HG03175 (cell line): ENCODE results near the gene NT5DC1.
A peak's percentile ranks its signal among the peaks of the same experiment; 100 is the strongest.

Experiments used
- ATAC-seq: cut with Tn5 transposase; IDR thresholded peaks from one replicate; pipeline ENCODE4 v1.9.1; 2021; ENCODE audit warnings: mild to moderate bottlenecking, moderate library complexity; ENCODE audit not compliant: unreplicated experiment

Gene NT5DC1

GRCh38 chr6:116133453-116133852, 32.8 kb downstream of the NT5DC1 start:
- ATAC-seq: no peak

GRCh38 chr6:116136373-116136772, 35.7 kb downstream of the NT5DC1 start:
- ATAC-seq: no peak

- no peak for ATAC-seq
Observed at GRCh38 chr6:116136933-116137340, 36.3 kb downstream of the NT5DC1 start.

GRCh38 chr6:116139917-116140316, 39.3 kb downstream of the NT5DC1 start:
- no peak for ATAC-seq

- no peak for ATAC-seq
Observed at GRCh38 chr6:116144605-116145004, 44.0 kb downstream of the NT5DC1 start.

- no peak for ATAC-seq
Observed at GRCh38 chr6:116145803-116146675, 45.4 kb downstream of the NT5DC1 start.

- no peak for ATAC-seq
Observed at GRCh38 chr6:116152620-116153019, 52.0 kb downstream of the NT5DC1 start.

- ATAC-seq: no peak
Observed at GRCh38 chr6:116154887-116155286, 54.2 kb downstream of the NT5DC1 start.

- no peak for ATAC-seq
Observed at GRCh38 chr6:116156405-116157326, 56.0 kb downstream of the NT5DC1 start.

GRCh38 chr6:116157391-116157790, 56.7 kb downstream of the NT5DC1 start:
- ATAC-seq: no peak

GRCh38 chr6:116158641-116159040, 58.0 kb downstream of the NT5DC1 start:
- no peak for ATAC-seq

GRCh38 chr6:116159782-116160524, 59.3 kb downstream of the NT5DC1 start:
- ATAC-seq: peak; percentile 49

- peak; percentile 36 for ATAC-seq
Observed at GRCh38 chr6:116165596-116165995, 64.9 kb downstream of the NT5DC1 start.

GRCh38 chr6:116166369-116166768, 65.7 kb downstream of the NT5DC1 start:
- ATAC-seq: no peak

- no peak for ATAC-seq
Observed at GRCh38 chr6:116168148-116168547, 67.5 kb downstream of the NT5DC1 start.

GRCh38 chr6:116169880-116170279, 69.2 kb downstream of the NT5DC1 start:
- ATAC-seq: no peak

GRCh38 chr6:116170358-116171057, 69.9 kb downstream of the NT5DC1 start:
- no peak for ATAC-seq

- ATAC-seq: no peak
Observed at GRCh38 chr6:116173928-116174327, 73.3 kb downstream of the NT5DC1 start.

- no peak for ATAC-seq
Observed at GRCh38 chr6:116175344-116175743, 74.7 kb downstream of the NT5DC1 start.

- no peak for ATAC-seq
Observed at GRCh38 chr6:116176596-116176995, 75.9 kb downstream of the NT5DC1 start.
